Hematopoietic multipotent progenitor cell treated with erythropoietin and hydrocortisone succinate and interleukin-3 and kit ligand, for 17 days (in vitro differentiated cells): ENCODE data around the gene CDH13.

Source experiments
- DNase-seq: peaks from one replicate; pipeline ENCODE4 v3.0.0-alpha.2; 2015; ENCODE audit warnings: low spot score

The CDH13 gene

DNA sequence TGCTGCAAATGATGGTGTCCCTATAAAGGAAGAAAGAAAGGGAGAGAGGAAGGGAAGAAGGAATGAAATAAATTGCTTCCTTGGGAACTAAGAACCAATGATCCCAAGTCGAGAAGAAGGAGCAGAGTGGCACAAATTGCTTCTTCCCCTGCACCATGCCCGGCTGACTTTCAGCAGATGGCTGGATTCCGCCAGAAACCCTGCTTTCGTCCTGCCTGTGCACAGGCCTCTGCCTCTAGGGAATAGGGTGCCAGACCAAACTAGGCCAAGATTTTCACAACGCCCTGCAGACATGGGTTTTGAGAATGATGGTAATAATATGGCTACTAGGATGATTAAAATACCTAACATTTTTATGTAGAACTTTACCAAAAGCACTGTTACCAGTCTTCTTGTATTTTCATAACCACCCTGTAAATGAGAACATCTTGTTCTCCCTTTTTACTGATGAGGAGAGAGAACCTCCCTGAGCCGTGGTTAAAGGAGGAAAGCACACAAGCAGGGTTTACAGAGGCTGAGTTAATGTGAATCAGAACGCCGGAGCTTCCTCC lies 1058.9 kb downstream of the CDH13 start:
- DNase-seq, result no peak

DNA sequence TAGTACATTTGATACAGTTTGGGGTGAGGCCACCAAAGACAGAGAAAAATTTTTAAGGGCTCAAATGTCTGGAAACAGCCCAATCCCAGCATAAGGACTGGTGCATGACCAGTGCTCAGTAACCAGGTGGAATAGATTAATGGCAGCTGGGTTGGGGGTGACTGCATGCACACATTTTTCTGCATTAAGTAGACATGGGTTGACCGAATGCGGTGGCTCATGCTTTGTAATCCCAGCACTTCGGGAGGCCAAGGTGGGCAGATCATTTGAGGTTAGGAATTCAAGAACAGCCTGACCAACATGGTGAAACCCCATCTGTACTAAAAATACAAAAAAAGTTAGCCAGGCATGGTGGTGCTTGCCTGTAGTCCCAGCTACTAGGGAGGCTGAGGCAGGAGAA lies 1060.0 kb downstream of the CDH13 start:
- no peak for DNase-seq

- no peak for DNase-seq
Observed at GRCh38 chr16:83689385-83689831, 1062.6 kb downstream of the CDH13 start.

DNA sequence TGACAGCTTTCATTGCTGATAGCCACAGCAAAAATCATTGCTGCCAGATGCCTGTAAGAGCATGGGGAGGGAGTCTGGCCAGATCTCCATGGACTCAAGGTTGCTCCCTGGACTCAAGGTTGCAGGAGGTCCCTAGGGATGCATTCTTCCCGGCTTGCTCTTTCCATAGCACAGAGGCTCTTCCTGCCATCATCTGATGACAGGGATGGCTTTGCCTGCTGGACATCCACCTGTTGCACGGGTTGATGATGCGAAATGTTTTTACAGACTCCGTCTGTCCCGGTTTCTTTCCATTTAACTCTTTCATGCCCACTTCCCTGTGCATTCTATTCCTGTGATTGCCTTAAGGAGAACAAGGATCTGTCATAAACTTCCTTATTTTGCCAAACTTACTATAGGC lies 1065.5 kb downstream of the CDH13 start:
- DNase-seq, result no peak

- no peak for DNase-seq
Observed at GRCh38 chr16:83698964-83699363, 1072.2 kb downstream of the CDH13 start.

DNA sequence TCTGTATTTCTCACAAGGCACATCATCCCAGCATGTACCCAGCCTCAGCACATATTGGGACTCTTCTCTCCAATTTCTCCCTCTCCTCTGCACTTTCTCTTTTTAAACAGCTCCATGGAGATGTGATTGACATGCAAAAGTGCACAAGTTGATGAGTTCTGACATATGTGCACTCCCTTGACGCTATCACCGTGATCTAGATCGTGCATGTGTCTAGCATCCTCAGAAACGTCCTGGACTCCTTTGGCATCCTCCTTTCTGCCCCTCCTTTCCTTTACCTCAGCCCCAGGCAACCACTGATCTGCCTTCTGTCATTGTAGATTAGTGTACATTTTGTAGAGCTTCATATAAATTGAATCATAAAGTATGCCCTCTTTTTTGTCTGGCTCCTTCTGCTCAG lies 1073.0 kb downstream of the CDH13 start:
- DNase-seq, result no peak

DNA sequence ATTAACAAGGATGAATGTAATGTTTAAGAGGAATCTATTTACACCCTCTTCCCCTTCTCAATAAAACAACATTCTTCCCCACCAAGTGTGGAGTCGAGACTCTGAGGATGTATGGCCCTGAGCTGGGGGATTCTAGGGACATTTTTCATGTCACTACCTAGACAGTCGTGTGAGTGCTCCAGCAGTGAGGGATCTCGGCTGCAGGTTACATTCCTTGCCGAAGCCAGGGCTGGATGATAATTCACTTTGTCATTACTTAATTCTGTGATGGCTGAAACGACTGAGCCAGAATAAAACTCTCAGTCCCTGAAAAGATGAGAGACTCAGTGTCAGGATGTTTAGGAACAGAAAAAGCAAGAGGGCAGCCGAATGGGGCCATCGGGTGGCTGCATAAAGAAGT lies 1074.1 kb downstream of the CDH13 start:
- no peak for DNase-seq

- DNase-seq, result no peak
Observed at GRCh38 chr16:83701494-83701893, 1074.7 kb downstream of the CDH13 start.

- no peak for DNase-seq
Observed at GRCh38 chr16:83704656-83705055, 1077.9 kb downstream of the CDH13 start.

GRCh38 chr16:83705856-83706255 lies 1079.1 kb downstream of the CDH13 start:
- DNase-seq, result no peak

GRCh38 chr16:83706394-83706793 lies 1079.6 kb downstream of the CDH13 start:
- DNase-seq, result no peak

DNA sequence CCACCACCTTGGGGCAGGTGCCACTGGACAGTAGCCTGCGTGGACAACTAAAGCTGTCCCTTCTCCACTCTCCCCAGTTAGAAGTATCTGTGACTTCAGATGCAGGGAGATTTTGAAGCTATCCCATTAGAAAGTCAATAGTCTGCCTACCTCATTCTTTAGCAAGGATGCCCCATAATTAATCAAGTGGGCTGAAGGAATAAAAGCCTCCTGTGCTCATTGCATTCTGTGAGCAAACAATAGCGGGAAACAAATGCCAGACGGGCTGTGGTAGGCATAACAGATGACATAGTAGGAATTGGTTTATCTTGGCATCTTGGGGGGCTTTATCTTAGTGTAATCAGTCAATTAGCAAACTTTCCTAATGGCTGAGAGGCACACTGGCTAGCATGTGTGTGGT lies 1084.3 kb downstream of the CDH13 start:
- no peak for DNase-seq

- DNase-seq, result no peak
Observed at GRCh38 chr16:83713597-83713996, 1086.8 kb downstream of the CDH13 start.

- DNase-seq, result no peak
Observed at GRCh38 chr16:83714286-83714685, 1087.5 kb downstream of the CDH13 start.

DNA sequence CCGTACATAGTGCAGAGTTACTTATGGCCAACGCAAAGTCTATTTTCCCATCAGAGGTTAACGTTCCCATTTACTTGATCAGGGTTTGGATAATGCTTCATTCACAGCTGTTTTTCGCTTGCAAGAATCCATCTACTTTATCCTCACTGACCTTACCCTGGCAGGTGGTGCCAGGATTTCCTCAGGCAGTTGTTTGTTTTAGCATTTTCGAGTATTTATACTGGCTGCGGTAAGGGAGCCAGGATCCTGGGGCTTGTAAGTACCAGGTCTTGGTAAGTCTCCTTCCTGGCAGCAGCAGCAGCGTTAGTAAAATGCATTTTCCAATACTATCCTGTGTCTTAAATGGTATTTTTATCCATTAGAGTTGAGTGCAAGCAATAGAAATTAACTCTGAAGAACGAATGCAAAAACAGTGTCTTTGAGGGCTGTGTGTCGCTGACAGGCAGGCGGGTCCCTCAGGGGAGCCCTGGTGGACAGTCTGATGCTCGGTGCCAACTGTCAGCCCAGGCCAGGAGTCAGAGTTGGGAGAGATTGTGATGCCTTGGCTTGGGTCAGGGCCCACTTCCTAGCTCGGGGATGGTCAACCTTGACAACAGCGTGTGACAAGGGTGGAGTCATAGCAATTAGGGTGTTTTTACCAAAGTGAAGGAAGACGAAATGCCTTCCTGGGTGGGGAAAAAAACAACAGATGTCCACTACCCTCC lies 1088.6 kb downstream of the CDH13 start:
- DNase-seq, result no peak

DNA sequence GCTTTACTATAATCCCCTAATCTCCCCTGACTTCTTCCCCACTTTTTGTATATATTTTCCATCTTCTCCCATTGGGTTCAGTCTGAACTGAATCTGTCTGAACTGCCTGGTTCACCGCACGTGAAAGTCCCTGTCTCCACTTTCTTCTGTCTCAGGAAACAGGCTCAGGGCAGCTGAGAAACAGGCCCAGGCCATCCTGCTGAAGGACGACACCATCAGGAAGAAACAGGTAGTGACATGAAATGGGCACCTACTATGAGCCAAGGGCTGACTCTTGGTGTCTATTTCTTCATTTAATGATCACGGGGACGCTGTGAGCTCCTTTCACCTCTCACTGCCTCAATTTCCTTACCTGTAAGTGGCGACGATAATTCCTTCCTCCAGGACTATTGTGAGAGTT lies 1090.5 kb downstream of the CDH13 start:
- no peak for DNase-seq

GRCh38 chr16:83717814-83718213 lies 1091.0 kb downstream of the CDH13 start:
- DNase-seq, result no peak

GRCh38 chr16:83720213-83720612 lies 1093.4 kb downstream of the CDH13 start:
- DNase-seq, result no peak

DNA sequence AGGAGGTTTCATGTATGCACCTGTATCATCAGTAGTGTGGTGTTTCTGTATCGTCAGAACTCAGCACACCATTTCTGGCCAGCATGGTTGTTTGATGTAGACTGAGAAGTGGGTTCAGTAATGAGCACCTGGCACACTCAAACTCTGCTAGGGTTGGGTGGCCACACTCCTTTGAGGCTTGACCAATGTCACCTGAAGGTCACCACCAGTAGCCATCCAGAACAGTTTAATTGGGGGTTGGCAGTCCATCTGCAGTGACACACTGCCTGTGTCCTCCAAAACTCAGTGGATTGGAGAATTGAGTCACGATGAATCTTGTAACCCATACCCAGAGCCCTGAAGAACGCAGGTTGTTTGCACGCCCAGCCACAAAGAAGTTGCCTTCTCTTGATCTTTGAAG lies 1094.2 kb downstream of the CDH13 start:
- DNase-seq, result no peak

DNA sequence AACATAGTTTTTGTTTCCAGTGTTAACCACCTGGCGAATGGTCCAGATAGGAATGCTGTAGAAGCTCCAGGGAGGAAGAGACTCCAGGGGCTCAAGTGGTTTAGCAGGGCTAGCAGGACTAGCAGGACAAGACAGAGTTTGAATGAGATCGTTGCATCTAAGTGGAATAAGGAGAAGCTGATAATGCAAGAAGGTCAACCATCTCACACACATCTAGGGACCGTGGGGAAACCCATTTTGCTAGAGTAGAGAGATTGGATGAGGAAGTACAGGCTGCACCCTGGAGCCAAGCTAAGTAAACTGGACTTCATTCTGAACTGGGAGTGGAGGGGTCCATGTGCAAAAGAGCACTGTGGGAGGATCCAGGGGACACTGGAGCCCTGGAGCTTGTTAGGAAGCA lies 1094.9 kb downstream of the CDH13 start:
- DNase-seq, result no peak

GRCh38 chr16:83722456-83723183 lies 1095.9 kb downstream of the CDH13 start:
- DNase-seq, result no peak

DNA sequence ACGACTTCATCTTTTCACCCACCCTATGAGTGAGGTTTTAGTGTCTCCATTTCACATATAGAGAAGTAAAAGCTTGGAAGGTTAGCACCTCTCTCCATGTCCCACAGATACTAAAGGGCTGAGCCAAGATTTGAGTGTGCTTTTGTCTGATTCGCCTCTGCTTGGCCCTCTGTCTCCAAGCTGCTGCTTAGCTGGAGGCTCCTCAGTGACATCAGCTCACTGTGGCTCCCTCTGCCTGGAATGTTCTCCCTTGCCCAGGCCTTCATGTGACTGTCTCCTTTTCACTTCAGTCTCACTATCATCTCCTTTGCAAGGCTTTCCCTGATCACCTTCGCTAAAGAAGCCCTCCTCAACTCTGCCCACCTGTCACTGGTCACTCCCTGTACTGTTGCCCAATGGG lies 1096.5 kb downstream of the CDH13 start:
- no peak for DNase-seq

DNA sequence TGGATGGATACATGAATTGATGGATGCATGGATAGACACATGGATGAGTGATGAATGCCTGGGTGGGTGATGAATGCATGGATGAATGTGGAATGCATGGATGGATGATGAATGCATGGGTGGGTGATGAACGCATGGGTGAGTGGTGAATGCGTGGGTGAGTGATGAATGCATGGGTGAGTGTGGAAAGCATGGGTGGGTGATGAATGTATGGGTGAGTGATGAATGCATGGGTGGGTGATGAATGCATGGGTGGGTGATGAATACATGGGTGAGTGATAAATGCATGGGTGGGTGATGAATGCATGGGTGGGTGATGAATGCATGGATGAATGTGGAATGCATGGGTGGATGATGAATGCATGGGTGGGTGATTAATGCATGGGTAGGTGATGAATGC lies 1097.1 kb downstream of the CDH13 start:
- no peak for DNase-seq

DNA sequence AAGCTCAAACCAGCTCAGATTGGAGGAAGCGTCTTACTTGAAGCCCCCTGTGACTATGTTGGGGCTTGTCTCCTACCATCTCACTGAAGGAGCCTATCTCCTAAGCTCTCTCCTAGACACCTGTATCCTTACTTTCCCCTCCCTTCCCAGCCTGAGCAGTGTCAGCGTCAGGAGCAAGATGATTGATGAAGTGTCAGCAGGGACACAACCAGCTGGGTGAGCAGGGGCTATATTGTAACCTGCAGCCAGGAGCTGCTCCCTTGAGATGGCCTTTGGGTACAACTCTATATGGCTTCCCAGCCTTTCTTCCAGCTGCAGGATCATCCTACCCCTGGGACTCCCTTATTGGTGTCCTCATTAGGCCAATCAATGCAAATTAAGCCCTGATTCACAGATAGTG lies 1097.8 kb downstream of the CDH13 start:
- DNase-seq, result no peak
